Middle frontal gyrus (tissue), 1 donor: Measurements from ENCODE around the gene TTR.

Experiments
- DNase-seq: peaks from one replicate; pipeline ENCODE4 v3.0.0-alpha.2; 2015; ENCODE audit warnings: low spot score; ENCODE audit errors: extremely low spot score

Gene TTR

GRCh38 chr18:31591628-31592027, at the start of gene TTR:
Gene TTR, plus strand, starts transcription at chr18:31591877. Its CDS starts 26 bp downstream, at chr18:31591903.
- DNase-seq: no peak

- DNase-seq: no peak
Observed at GRCh38 chr18:31546476-31546875, 45.2 kb upstream of the TTR start.

GRCh38 chr18:31548853-31549252, 42.8 kb upstream of the TTR start:
- no peak for DNase-seq

GRCh38 chr18:31549416-31549815, 42.3 kb upstream of the TTR start:
- DNase-seq: no peak

GRCh38 chr18:31551883-31552282, 39.8 kb upstream of the TTR start:
- no peak for DNase-seq

- no peak for DNase-seq
Observed at GRCh38 chr18:31553800-31554199, 37.9 kb upstream of the TTR start.

GRCh38 chr18:31554776-31555175, 36.9 kb upstream of the TTR start:
- DNase-seq: no peak

- DNase-seq: peak; percentile 56
Observed at GRCh38 chr18:31555971-31556747, 35.5 kb upstream of the TTR start.

- DNase-seq: no peak
Observed at GRCh38 chr18:31557446-31557845, 34.2 kb upstream of the TTR start.

- DNase-seq: no peak
Observed at GRCh38 chr18:31558567-31558966, 33.1 kb upstream of the TTR start.

GRCh38 chr18:31562726-31563125, 29.0 kb upstream of the TTR start:
- no peak for DNase-seq

- DNase-seq: no peak
Observed at GRCh38 chr18:31563778-31564177, 27.9 kb upstream of the TTR start.

- DNase-seq: no peak
Observed at GRCh38 chr18:31565345-31565744, 26.3 kb upstream of the TTR start.

- no peak for DNase-seq
Observed at GRCh38 chr18:31565782-31566512, 25.7 kb upstream of the TTR start.

GRCh38 chr18:31566576-31567306, 24.9 kb upstream of the TTR start:
- DNase-seq: no peak

GRCh38 chr18:31572368-31572767, 19.3 kb upstream of the TTR start:
- no peak for DNase-seq

- no peak for DNase-seq
Observed at GRCh38 chr18:31573051-31573450, 18.6 kb upstream of the TTR start.

GRCh38 chr18:31574359-31574758, 17.3 kb upstream of the TTR start:
- DNase-seq: no peak

GRCh38 chr18:31575515-31576257, 16.0 kb upstream of the TTR start:
- no peak for DNase-seq

- no peak for DNase-seq
Observed at GRCh38 chr18:31576670-31577069, 15.0 kb upstream of the TTR start.

- no peak for DNase-seq
Observed at GRCh38 chr18:31577195-31577594, 14.5 kb upstream of the TTR start.
